ENCODE data around the gene NUP210L.

NUP210L gene

DNA sequence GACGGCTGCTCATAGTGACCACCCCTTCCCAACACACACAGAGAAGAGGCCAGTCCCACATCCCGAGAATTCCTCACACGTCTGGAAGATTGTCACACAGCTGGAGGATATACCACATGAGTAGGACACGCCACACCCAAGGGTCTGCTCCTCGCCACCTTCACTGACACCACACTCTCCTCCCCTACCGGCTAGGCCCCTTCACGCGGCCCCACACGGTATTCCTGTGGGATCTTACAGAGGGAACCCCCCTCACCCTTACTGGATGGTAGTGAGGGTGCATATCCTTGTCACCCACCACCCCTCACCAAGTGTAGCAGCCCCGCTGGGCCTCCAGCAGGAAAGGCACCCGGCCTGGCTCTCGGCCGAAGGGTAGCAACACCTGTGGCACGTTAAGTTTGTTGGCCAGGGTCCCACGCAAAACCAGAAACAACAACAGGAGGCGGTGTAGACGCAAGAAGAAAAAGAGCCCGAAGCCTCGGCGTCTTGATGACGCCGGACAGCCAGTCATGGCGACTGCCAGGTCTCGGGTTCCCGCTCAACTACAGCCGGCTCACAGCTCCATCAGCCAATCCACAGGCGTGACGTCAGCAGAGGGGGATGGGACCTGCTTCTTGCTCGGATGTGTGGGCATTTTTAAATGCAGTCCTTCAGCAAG is at the start of gene NUP210L:
Gene NUP210L (minus strand): TSS at position 540 of the 658 bp plus-strand sequence.
- DNase-seq: no peak

DNA sequence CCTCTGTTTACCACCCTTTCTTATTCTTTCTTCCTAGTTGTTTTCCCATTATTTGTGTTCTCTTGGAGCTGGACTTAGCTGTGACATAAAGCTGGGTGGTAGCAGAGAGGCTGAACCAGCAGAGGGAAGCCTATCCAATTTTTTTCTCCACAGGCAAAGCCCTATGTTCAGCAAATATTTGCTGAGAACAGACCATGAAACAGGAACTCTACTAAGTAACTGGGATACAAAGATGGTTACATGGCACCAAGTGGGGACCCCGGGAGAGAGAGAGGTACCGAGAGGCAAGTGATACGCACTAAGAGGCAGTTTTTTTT is 44.6 kb upstream of the NUP210L start:
- no peak for DNase-seq

DNA sequence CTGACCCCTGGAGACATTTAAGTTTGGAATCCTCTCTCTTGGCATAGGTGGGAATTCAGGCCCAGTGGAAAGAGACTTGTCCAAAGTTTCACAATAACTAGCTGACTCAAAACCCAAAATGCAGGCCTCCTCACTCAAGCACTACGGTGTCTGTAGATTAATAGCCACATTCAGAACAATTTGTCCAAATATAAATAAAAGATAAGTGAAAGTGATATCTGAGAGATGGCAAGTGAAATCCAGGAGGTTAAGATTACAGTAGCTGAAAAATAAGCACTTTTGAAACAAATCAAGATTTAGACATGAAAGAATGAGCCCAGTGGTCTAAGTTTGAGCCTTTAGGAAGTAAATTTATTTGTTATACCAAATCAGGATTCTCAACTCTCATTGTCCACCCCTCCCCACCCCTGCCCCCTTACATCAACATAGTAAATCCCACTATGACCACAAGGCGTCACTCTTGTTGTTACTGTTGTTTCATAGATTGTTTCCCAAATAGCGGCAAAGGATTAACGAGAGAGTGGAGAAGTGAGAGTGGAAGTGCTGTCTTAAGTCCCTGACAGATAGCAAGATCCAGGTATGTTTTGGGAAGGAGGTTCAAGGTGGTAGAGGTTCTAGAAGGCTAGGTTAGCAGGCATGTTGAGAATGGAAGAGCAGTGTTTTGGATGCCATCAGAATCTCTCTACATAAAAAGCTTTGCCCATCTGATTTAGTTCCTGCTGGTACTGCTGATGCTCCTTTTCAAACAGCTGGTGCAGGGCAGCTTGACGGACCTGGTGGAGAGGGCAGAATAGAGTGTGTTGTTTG is 44.1 kb upstream of the NUP210L start:
- peak; percentile 43 for DNase-seq

DNA sequence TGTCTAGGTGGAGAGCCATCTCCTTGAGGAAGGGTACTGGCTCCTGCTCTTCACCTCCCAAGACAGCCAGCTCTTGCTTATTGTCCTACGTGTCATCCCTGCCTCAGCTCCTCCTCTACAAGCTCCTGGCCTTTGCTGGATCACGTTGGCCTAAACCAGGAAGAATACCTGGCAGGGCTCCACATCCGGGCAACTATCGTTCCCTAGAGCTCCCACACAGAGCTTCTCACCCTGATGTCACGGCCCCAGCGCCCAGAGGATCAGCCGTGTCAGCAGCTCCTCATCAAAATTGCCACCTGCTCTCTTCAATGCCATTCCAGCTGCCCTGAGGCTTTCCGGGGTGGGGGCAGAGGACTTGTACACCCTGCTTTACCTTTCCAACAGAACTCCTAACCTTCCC is 38.9 kb upstream of the NUP210L start:
- no peak for DNase-seq

- no peak for DNase-seq
Observed at GRCh38 chr1:154192476-154192875, 37.6 kb upstream of the NUP210L start.

- DNase-seq: no peak
Observed at GRCh38 chr1:154191990-154192461, 37.2 kb upstream of the NUP210L start, which contains the start of gene TPM3. TSS of gene TPM3 (minus strand) at chr1:154192100. CDS start at chr1:154192018, 82 bp downstream.

GRCh38 chr1:154190550-154190949 is 35.7 kb upstream of the NUP210L start:
- DNase-seq: no peak

DNA sequence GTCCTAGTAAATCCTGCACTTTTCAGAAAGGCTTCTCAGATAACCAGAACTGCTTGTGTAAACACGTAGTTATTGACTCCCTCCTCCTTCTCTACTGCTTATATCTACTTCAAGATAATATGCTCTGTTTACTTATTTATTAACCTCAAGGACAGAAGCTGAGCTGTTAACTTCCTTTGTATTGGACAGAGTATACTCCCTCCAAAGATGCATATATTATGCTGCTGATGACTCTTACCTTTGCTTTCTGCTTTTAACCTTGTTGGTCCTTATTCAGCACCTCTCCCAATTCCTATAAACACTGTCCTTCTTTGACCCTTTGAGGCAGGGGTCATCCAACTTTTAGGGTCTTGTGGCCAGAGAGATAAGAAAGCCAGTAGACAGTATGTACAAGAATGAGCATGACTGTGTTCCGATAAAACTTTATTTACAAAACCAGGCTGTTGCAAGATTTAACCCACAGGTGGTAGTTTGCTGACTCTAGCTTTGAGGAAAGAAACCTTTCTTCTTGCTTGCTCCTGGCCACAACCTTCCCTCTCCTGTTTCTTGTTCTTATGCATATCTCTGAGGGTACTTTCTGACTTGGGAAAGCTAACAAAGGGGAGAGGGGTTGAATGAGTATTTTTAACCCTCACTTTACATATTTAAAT is 32.1 kb upstream of the NUP210L start:
- no peak for DNase-seq

GRCh38 chr1:154186177-154186576 is 31.3 kb upstream of the NUP210L start:
- DNase-seq: peak; percentile 43

GRCh38 chr1:154183046-154183915 is 28.4 kb upstream of the NUP210L start:
- DNase-seq: peak; percentile 95

DNA sequence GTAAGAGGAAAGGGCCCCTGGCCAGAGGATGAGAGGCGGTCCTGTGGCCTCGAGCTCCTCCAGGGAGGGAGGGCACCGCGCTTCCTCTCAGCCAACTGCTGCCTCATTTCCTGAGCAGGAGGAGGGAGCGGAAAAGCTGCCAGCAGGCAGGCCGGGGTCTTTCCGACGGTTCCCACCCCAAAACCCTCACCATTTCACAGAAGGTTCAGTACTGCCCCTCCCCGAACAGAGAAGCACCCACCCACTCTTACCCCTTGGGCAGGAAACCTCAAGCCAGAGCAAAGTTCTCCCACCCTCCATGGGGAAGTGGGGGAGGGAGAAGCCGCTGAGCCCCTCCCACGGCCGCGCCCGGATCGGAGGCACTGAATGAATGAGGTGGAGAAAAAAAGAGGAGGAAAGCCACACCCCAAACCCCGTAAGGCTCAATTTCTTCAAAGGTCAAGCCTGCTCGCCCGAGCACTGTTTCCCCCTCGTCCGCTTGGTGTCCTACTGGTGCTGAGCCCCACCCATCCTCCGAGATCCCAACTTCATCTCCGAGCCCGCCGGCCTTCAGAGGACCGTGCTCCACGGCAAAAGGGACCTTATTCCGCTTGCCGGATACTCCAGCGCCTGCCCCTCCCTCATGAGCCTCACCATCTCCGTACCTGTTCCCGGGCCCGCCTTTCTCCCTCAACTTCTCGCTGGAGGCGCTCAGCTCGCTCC is 27.6 kb upstream of the NUP210L start:
- DNase-seq: peak; percentile 54

- DNase-seq: no peak
Observed at GRCh38 chr1:154181944-154182343, 27.1 kb upstream of the NUP210L start.

DNA sequence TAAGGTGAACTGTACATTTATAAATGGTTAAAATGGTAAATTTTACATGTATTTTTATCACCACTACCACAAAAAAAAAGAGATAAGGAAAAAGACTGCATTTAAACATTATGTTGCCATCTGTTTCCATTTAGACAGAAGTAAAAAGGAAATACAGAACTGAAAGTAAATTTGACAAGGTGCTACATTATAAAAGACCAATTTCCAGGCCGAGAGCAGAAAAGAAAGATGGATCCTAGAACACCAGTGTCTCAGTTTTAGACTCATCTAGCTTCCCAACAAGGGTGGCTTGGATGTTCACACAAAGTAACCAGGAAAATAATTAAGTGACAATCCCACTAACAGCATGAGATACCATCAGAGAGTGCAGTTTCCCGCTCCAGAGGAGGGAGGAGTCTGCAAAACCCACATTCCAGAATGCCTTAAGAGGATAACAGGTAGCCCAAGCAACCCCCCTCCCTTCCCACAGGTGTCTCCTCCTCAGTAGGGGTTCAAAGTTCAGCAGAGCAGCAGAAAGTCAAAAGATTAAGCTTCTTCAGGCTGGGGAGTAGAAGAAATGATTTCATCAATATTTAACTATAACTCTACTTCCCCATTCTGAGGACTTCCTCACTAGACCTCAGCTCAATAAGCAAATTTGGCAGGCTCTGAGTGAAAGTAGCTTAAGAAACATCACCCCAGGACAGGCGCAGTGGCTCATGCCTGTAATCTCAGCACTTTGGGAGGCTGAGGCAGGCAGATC is 25.2 kb upstream of the NUP210L start:
- DNase-seq: no peak

DNA sequence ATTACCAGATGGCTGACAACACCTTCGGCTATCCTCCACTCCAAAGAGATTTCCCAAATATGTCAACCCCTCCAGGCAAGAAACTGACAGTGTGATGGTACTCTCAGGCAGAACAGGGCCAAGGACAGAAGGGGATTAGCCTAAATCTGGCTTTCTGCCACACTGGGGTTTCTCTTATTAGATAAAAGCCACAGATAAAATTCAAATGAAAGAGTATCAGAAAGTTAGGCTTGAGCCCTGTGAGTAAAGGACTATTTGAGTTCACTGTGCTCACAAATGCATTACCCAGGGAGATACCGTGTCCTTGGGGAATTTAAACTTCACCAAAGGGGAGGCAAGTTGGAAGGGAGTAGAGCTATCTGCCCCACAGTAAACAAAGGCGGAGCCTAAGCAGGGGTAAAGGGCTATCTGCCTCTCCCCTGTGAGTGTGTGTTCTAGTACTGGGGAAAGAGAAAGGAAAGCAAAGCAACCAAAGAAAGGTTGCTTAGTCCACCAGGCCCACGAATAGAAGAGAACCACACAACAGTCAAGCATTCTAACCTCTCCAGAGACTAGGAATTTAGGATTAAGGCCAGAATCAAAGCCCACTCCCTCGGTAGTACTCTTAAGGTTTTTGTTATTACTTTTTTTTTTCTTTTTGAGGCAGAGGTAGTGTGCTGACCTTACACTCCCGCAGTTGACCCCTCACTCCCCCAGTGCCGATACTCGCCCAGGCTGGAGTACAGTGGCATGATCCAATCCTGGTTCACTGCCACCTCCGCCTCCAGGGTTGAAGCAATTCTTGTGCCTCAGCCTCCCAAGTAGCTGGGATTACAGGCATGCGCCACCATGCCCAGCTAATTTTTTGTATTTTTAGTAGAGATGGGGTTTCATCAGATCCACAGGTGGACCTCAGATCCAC is 24.3 kb upstream of the NUP210L start:
- no peak for DNase-seq

DNA sequence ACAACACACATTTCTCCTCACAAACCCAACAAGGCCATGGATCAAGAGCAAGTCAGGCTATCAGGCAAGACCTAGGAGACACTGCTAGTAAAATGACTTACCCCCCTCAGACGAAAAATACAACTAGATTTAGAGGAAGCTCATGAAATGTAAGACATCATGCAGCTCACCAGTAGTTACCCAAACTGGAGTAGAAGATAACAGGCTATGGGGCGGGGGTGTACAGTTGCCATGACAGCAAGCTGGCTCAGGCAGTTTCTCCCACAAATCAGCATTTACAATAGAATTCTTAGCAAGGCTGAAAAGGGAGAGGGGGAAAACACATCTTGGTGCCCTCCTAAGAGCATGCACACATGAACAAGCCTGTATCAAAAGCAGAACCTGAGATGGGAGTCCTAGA is 23.1 kb upstream of the NUP210L start:
- DNase-seq: no peak

- DNase-seq: no peak
Observed at GRCh38 chr1:154176337-154176736, 21.5 kb upstream of the NUP210L start.

DNA sequence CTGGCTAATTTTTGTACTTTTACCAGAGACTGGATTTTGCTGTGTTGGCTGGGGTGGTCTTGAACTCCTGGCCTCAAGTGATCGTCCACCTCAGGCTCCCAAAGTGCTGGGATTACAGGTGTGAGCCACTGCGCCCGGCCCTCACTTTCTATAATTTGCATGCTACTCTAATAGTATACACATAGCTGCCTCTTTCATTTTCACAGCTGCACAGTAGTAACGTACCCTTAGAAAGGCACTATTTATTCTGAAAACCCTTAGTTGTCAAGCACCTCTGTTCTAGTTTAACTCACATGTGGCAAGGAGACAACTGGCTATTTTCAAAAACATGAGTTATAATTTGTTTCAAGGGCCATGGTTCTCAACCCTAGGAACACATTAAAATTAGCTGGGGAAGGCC is 19.8 kb upstream of the NUP210L start:
- DNase-seq: no peak

GRCh38 chr1:154171880-154172279 is 17.0 kb upstream of the NUP210L start:
- no peak for DNase-seq

GRCh38 chr1:154171223-154171583 is 16.3 kb upstream of the NUP210L start:
- DNase-seq: no peak

- DNase-seq: no peak
Observed at GRCh38 chr1:154170547-154171222, 15.8 kb upstream of the NUP210L start.
